T-helper 17 cell (primary cell): Measurements from ENCODE around the gene L1TD1. TPM values are rescaled to one million over a fixed set of nuclear protein-coding genes. Genes with fewer than 3 reads are reported as not detected.
A peak's percentile ranks its signal among the peaks of the same experiment; 100 is the strongest.
"Not testable (repeated sequence)": the region's sequence is repeated elsewhere in the genome, so short reads cannot be mapped to it uniquely, and the experiment has no call there.

Experiments
- ATAC-seq: fragments of 150-1000 bp; cut with Tn5 transposase; 2 replicates; pipeline ENCODE4 v1.10.0; 2021; ENCODE audit warnings: mild to moderate bottlenecking, moderate library complexity
- DNase-seq, 3 donors: peaks; one replicate each; pipeline versions ENCODE4 v3.0.0 to v3.0.0-alpha.2; 2020 to 2021
- H3K9me3 ChIP-seq: one replicate; pipeline ENCODE4 v1.7.0; 2013; ENCODE audit warnings: low read length, mild to moderate bottlenecking; ENCODE audit not compliant: control insufficient read depth, poor library complexity, severe bottlenecking
- H3K27ac Mint-ChIP-seq: one replicate; pipeline ENCODE4 v1.8.0; 2022; ENCODE audit warnings: mild to moderate bottlenecking, moderate library complexity, mixed read lengths
- H3K27me3 Mint-ChIP-seq: one replicate; pipeline ENCODE4 v1.8.0; 2022; ENCODE audit warnings: mixed read lengths
- H3K36me3 Mint-ChIP-seq: one replicate; pipeline ENCODE4 v1.8.0; 2022; ENCODE audit warnings: low read depth, mixed read lengths
- H3K4me1 Mint-ChIP-seq: one replicate; pipeline ENCODE4 v1.8.0; 2022; ENCODE audit warnings: mild to moderate bottlenecking, mixed read lengths
- H3K4me3 Mint-ChIP-seq: one replicate; pipeline ENCODE4 v1.8.0; 2022; ENCODE audit warnings: mild to moderate bottlenecking, moderate library complexity, mixed read lengths
- total RNA-seq, 4 donors: library from RNA in 2 of 4; stranded (reverse) in 2 of 4; gene quantifications; one replicate each; pipeline ENCODE4 v1.2.3 and lab custom pipeline; 2022 to 2026

L1TD1 gene
- total RNA-seq, 2 donors from 2014 or later = not detected

DNA sequence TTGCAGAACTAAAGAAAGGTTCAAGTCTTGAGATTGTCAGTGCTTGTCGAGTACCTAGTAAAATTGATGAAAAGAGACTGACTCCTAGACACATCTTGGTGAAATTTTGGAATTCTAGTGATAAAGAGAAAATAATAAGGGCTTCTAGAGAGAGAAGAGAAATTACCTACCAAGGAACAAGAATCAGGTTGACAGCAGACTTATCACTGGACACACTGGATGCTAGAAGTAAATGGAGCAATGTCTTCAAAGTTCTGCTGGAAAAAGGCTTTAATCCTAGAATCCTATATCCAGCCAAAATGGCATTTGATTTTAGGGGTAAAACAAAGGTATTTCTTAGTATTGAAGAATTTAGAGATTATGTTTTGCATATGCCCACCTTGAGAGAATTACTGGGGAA is 16.3 kb downstream of the L1TD1 start:
- H3K9me3 ChIP-seq = no peaks in the 10 kb centered on the region
- no peak for ATAC-seq
- Mint-ChIP-seq H3K27me3 (no peaks in the 10 kb centered on the region), H3K4me3 (no peak overlapping the region), H3K36me3 (no peaks in the 10 kb centered on the region), H3K4me1 (no peaks in the 10 kb centered on the region), H3K27ac (no peak overlapping the region)
- no peak for DNase-seq

DNA sequence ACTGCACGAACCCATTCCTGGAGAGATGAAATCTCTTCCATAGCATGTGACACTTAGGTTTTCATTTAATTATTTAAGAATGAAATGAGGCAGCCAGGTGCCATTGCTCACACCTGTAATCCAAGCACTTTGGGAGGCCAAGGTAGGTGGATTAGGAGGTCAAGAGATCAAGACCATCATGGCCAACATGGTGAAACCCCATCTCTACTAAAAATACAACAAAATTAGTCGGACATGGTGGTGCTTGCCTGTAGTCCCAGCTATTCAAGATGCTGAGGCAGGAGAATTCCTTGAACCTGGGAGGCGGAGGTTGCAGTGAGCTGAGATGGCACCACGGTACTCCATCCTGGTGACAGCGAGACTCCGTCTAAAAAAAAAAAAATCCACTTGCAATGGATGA is 17.8 kb downstream of the L1TD1 start:
- H3K36me3 Mint-ChIP-seq = no peaks in the 10 kb centered on the region
- no peaks in the 10 kb centered on the region for H3K9me3 ChIP-seq
- no peaks in the 10 kb centered on the region for H3K4me1 Mint-ChIP-seq
- no peaks in the 10 kb centered on the region for H3K27me3 Mint-ChIP-seq
- no peak for DNase-seq
- no peak overlapping the region for H3K4me3 Mint-ChIP-seq
- no peak overlapping the region for H3K27ac Mint-ChIP-seq
- no peak for ATAC-seq

DNA sequence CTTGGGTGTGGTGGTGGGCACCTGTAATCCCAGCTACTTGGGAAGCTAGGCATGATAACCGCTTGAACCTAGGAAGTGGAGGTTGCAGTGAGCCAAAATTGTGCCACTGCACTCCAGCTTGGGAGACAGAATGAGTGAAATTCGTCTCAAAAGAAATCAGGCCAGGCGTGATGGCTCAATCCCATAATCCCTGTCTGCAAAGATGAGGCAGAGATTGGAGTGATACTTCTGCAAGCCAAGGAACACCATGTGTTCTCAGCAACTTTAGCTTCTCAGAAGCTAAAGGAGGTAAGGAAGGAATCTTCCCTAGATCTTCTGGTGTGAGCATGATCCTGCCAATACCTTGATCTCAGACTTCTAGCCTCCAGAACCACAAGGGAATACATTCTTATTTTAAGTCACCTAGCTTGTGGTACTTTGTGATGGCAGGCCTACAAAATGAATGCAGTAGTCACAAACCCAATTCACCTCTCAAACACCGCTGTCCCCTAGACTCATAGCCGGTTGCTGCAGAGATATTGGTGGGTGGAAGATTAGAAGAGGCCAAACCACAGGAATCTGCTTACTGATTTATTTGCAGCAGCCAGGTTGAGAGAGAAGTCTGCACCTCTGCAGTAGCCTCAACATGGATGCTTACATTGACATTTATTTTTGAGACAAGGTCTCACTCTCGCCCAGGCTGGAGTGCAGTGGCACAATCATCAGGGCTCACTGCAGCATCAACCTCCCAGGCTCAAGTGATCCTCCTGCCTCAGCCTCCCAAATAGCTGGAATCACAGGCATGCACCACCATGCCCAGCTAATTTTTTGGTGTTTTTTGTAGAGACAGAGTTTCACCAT is 18.6 kb downstream of the L1TD1 start:
- Mint-ChIP-seq H3K4me1 (no peaks in the 10 kb centered on the region), H3K27ac (no peak overlapping the region), H3K27me3 (no peaks in the 10 kb centered on the region), H3K36me3 (no peaks in the 10 kb centered on the region), H3K4me3 (no peak overlapping the region)
- ATAC-seq (no peak), DNase-seq (no peak)
- H3K9me3 ChIP-seq = no peaks in the 10 kb centered on the region

DNA sequence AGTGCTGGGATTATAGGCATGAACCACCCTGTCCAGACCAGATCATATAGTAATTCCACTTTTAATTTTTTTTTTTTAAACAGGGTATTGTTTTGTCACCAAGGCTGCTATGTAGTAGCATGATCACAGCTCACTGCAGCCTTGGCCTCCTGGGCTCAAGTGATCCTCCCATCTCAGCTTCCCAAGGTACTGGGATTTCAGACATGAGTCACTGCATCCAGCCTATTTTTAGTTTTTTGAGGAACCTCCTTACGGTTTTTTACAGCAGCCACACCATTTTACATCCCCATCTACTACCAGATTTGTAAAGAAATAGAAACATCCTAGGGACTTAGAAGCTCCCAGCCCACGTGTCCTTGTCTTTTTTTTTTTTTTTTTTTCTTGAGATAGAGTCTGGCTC is 24.0 kb downstream of the L1TD1 start:
- no peak for ATAC-seq

DNA sequence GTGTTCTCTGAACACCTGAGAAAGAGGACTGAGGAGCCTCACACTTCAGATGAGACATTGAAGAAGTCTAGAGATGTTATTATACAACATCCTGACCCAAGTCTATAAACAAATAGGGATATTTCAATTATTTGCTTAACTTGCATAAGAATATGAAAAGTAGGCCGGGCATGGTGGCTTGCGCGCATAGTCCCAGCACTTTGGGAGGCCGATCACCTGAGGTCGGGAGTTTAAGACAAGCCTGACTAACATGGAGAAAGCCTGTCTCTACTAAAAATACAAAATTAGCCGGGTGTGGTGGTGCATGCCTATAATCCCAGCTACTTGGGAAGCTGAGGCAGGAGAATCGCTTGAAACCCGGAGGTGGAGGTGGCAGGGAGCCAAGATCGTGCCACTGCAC is 25.8 kb downstream of the L1TD1 start:
- DNase-seq, H3K4me1 Mint-ChIP-seq, H3K9me3 ChIP-seq, H3K27ac Mint-ChIP-seq, ATAC-seq, H3K4me3 Mint-ChIP-seq, H3K27me3 Mint-ChIP-seq, H3K36me3 Mint-ChIP-seq: not testable (repeated sequence)

More for the DNA sequence above, 24.0 kb downstream of the L1TD1 start:
- no peak for DNase-seq
- Mint-ChIP-seq H3K27ac (no peak overlapping the region), H3K27me3 (no peaks in the 10 kb centered on the region), H3K4me3 (no peak overlapping the region), H3K36me3 (no peaks in the 10 kb centered on the region), H3K4me1 (no peaks in the 10 kb centered on the region)
- H3K9me3 ChIP-seq = no peaks in the 10 kb centered on the region

GRCh38 chr1:62221171-62221570 is 26.5 kb downstream of the L1TD1 start:
- H3K4me3 Mint-ChIP-seq = no peak overlapping the region
- H3K27ac Mint-ChIP-seq = no peak overlapping the region
- DNase-seq (no peak), ATAC-seq (no peak)
- H3K36me3 Mint-ChIP-seq = no peaks in the 10 kb centered on the region
- no peaks in the 10 kb centered on the region for H3K9me3 ChIP-seq
- H3K27me3 Mint-ChIP-seq = no peaks in the 10 kb centered on the region
- H3K4me1 Mint-ChIP-seq = no peaks in the 10 kb centered on the region

DNA sequence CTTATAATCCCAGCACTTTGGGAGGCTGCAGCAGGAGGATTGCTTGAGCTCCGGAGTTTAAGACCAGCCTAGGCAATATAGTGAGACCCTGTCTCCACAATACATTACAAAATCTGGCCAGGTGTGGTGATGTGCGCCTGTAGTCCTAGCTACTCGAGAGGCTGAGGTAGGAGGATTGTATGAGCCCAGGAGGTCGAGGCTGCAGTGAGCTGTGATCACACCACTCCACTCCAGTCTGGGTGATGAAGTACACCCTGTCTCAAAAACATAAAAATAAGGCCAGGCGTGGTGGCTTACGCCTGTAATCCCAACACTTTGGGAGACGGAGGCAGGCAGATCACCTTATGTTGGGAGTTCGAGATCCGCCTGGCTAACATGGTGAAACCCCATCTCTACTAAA is 27.7 kb downstream of the L1TD1 start:
- no peaks in the 10 kb centered on the region for H3K9me3 ChIP-seq
- Mint-ChIP-seq H3K4me3 (no peak overlapping the region), H3K4me1 (no peaks in the 10 kb centered on the region), H3K27ac (no peak overlapping the region), H3K36me3 (no peaks in the 10 kb centered on the region), H3K27me3 (no peaks in the 10 kb centered on the region)
- ATAC-seq (no peak), DNase-seq (no peak)

GRCh38 chr1:62224182-62224581 is 29.5 kb downstream of the L1TD1 start:
- ATAC-seq (no peak), DNase-seq (no peak)
- H3K27ac Mint-ChIP-seq = no peak overlapping the region
- H3K4me3 Mint-ChIP-seq = no peak overlapping the region
- H3K27me3 Mint-ChIP-seq = peaks cover 15% of the 10 kb centered on the region
- H3K9me3 ChIP-seq = no peaks in the 10 kb centered on the region
- H3K36me3 Mint-ChIP-seq = no peaks in the 10 kb centered on the region
- H3K4me1 Mint-ChIP-seq = no peaks in the 10 kb centered on the region

DNA sequence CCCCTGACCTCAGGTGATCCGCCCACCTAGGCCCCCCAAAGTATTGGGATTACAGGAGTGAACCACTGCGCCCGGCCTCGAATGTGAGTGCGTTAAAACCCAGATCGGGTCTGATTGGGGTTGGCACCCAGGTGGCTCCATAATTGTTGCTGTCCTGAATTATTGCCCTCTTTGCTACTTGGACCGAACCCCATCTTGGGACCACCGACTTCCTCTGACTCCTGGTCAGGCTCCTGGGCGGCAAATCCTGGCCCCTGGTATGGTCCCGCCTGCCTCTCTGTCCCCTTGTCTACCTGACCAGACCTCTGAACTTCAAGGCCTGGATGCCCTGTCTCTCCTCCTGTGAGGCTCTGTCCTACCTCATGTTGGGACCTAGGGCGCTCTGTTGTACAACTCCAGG is 32.8 kb downstream of the L1TD1 start:
- DNase-seq = no peak
- ATAC-seq = no peak
- Mint-ChIP-seq H3K27me3 (peaks cover 26% of the 10 kb centered on the region), H3K36me3 (no peaks in the 10 kb centered on the region), H3K4me3 (no peak overlapping the region), H3K4me1 (no peaks in the 10 kb centered on the region), H3K27ac (no peak overlapping the region)
- no peaks in the 10 kb centered on the region for H3K9me3 ChIP-seq

DNA sequence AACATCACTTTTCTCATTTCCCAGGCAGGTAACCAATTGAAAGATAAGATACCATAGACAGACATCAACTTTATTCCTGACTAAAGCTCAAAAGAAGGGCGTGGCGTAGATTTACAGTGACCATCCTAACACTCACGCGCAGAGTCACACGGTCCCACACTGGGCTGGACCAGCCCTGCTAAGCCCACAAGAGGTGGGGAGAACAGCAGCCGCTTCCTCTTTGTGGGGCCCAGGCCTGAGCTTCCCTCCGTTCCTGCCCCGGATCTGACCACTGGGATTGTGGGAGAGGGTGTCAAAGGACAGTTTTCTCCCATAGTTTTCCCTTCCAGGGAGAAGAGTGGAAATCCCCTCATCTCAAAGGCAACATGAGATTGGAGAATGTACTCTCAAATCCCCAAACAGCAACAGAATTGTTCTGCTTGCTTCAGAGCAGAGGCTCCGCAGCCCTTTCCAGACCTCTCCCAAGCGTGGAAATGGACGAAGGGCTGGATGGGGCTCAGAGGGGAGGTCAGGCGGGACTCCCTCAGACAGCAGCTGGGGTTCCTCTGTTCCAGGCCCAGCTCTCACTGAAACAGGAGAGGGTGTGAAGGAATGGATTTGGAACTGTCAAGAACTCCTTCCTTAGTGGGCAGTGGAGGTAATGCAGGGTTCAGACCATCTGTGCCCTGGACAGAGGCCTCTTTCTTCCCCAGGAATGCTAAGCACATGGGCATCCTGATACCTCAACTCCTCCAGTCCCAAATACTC is 33.7 kb downstream of the L1TD1 start:
- no peak for ATAC-seq
- no peak for DNase-seq
- H3K27ac Mint-ChIP-seq = no peak overlapping the region
- peaks cover 33% of the 10 kb centered on the region for H3K27me3 Mint-ChIP-seq
- peaks cover 5% of the 10 kb centered on the region for H3K4me1 Mint-ChIP-seq
- no peaks in the 10 kb centered on the region for H3K36me3 Mint-ChIP-seq
- H3K9me3 ChIP-seq = no peaks in the 10 kb centered on the region
- no peak overlapping the region for H3K4me3 Mint-ChIP-seq

DNA sequence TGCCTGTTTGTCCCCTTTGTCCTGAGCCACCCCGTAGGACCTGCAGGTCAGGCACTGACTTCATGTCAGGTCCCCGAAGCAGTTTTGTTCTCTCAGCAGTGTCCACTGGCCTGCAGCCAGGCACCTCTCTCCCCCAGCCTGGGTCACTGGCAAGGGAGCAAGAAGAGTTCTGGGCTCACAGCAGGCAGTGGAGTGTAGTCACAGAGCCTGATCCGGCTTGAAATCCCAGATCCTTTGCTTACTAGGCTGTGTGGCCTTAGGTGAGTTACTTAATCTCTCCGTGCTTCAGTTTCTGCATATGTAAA is 34.2 kb downstream of the L1TD1 start:
- DNase-seq = no peak
- peaks cover 5% of the 10 kb centered on the region for H3K4me1 Mint-ChIP-seq
- H3K27me3 Mint-ChIP-seq = peaks cover 38% of the 10 kb centered on the region
- H3K36me3 Mint-ChIP-seq = no peaks in the 10 kb centered on the region
- no peak for ATAC-seq
- no peaks in the 10 kb centered on the region for H3K9me3 ChIP-seq
- no peak overlapping the region for H3K4me3 Mint-ChIP-seq
- no peak overlapping the region for H3K27ac Mint-ChIP-seq

GRCh38 chr1:62229468-62229867 is 34.8 kb downstream of the L1TD1 start:
- no peak for ATAC-seq
- no peak overlapping the region for H3K27ac Mint-ChIP-seq
- peaks cover 43% of the 10 kb centered on the region for H3K27me3 Mint-ChIP-seq
- no peaks in the 10 kb centered on the region for H3K9me3 ChIP-seq
- no peak overlapping the region for H3K4me3 Mint-ChIP-seq
- no peaks in the 10 kb centered on the region for H3K36me3 Mint-ChIP-seq
- H3K4me1 Mint-ChIP-seq = peaks cover 5% of the 10 kb centered on the region
- DNase-seq = no peak

- H3K9me3 ChIP-seq = no peaks in the 10 kb centered on the region
- ATAC-seq (no peak), DNase-seq (no peak)
- Mint-ChIP-seq H3K4me1 (peaks cover 5% of the 10 kb centered on the region), H3K36me3 (no peaks in the 10 kb centered on the region), H3K27ac (no peak overlapping the region), H3K27me3 (peaks cover 48% of the 10 kb centered on the region), H3K4me3 (no peak overlapping the region)
Observed at GRCh38 chr1:62229932-62230331, 35.3 kb downstream of the L1TD1 start.

GRCh38 chr1:62230718-62231117 is 36.1 kb downstream of the L1TD1 start:
- peak overlapping the region; percentile 8 for H3K27ac Mint-ChIP-seq
- DNase-seq (no peak), ATAC-seq (no peak)
- peaks cover 5% of the 10 kb centered on the region for H3K4me1 Mint-ChIP-seq
- no peak overlapping the region for H3K4me3 Mint-ChIP-seq
- H3K27me3 Mint-ChIP-seq = peaks cover 56% of the 10 kb centered on the region
- H3K36me3 Mint-ChIP-seq = no peaks in the 10 kb centered on the region
- H3K9me3 ChIP-seq = no peaks in the 10 kb centered on the region
